Fibroblast of skin of right biceps (primary cell): ENCODE data around the gene PTPRJ.
A peak's percentile ranks its signal among the peaks of the same experiment; 100 is the strongest.
"Not testable (repeated sequence)": the region's sequence is repeated elsewhere in the genome, so short reads cannot be mapped to it uniquely, and the experiment has no call there.

ENCODE experiments used
- DNase-seq: peaks from one replicate; pipeline ENCODE4 v3.0.0-alpha.2; 2013

PTPRJ gene

DNA sequence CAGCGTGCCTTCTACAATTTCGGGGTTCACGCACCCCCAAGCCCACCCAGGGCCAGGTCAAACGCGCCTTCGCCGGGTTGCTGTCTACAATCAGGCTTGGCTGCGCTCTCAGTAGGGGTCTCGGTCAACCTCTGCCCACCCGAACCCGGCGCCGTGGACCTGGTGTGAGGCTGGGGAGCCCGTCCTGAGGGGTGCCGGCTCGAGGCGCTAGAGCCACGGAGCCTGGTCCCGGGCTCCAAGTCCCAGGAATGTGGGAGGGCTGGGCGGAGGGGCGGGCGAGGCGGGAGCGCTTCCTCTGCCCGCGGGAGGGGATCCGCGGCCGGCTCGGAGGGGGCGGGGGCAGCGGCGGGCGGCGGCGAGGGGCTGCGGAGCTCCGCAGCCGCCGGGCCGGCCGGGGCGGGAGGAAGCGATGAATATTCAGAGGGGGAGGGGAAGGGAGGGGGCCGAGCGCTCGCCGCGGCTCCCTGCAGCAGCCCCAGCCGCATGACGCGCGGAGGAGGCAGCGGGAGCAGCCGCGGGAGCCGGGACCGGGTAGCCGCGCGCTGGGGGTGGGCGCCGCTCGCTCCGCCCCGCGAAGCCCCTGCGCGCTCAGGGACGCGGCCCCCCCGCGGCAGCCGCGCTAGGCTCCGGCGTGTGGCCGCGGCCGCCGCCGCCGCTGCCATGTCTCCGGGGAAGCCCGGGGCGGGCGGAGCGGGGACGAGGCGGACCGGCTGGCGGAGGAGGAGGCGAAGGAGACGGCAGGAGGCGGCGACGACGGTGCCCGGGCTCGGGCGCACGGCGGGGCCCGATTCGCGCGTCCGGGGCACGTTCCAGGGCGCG lies at the start of gene PTPRJ:
Gene PTPRJ (plus strand): TSS at position 472 of the 819 bp plus-strand sequence. CDS start 354 bp downstream, outside the sequence.
- peak; percentile 65 for DNase-seq

DNA sequence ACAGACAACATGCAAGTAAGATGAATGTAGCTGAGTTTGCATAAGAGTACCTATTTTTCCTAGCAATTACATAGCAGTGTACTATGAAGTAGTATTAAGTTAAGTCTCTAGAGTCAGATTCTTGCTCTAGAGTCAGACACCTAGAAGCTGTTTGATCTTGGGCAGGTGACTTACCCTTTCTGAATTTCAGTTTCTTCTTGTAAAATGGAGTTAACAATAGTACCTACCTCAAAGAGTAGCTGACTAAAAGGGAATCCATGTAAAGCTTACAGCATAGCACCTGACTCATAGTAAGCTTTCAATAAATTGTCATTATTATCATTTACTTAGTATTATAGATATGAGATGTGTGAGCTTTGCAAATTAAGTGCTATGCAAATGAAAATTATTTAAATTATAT lies 47.8 kb upstream of the PTPRJ start:
- no peak for DNase-seq

GRCh38 chr11:47933797-47934196 lies 46.6 kb upstream of the PTPRJ start:
- DNase-seq = not testable (repeated sequence)

GRCh38 chr11:47938791-47939560 lies 41.4 kb upstream of the PTPRJ start:
- no peak for DNase-seq

DNA sequence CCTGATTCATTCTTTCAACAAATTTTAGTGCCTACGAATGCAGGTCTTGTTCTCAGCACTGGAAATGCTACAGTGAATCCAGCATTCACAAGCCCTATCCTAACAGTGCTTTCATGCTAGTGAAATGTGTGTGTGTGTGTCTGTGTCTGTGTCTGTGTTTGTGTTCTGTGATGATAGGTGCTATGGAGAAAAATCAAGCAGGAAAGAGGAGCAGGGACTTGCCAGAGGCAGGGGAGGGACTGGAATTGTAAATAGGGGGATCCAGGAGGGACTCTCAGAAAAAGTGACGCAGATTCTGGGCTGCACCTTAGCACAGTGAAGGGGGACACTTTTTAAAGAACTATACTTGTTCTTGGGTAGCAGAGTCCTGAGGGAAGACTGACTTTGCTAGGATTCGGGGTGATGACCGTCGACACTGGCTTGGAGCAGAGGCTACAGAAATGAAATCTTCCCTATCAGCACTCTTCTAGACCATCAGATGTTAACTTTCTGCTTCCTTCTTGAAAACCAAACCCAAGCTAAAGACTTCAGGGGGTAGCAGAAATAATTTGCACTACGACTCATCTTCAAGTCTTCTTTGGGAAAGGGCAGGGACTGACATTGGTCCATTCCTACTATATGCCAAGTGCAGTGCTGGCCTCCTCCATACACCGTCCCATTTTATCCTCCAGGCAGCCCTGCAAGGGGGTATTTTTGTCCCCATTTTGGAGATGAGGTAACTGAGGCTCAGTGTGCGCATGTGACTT lies 39.3 kb upstream of the PTPRJ start:
- peak; percentile 27 for DNase-seq

- no peak for DNase-seq
These were observed 38.3 kb upstream of the PTPRJ start for GRCh38 chr11:47941907-47942558.

DNA sequence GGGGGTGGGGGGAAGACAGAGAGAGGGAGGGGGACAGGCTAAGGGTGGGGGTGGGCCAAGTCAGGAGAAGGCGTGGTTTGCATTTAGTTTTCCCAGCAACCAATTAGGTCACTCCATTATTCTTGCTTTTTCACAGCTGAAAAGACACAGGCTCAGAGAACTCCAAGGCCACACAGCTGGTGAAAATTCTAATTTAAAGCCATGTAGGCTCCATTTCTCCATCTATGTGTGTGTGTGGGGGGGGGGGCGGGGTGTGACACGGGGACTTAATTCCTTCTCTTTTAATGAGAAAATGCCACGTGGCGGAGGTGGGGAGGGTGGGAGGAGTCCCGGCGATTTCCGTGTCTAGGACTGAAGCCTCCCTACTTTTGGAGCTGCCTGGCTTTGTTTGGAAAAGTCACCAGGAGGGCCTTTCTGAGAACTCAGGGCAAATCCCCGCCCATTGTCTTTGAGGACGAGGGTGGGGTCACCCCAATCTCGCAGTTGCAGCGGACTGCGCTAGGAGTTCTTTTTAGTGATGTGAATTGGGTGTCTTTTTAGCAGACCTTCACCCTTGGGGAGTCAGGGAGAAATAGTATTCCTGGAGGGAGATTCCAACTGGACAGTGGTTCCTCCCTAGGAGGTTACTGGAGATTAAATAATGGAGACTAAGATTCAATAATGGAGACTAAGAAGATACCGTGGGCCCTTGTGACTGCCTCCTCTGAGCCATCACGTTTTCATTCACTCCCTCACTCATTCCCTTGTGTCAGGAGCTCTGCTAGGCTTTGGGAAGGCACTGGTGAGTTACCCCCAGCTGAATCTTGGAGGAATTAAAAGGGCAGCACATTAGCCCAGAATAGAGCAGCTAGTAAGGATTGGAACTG lies 36.4 kb upstream of the PTPRJ start:
- DNase-seq = peak; percentile 49

GRCh38 chr11:47944632-47945031 lies 35.7 kb upstream of the PTPRJ start:
- peak; percentile 60 for DNase-seq

DNA sequence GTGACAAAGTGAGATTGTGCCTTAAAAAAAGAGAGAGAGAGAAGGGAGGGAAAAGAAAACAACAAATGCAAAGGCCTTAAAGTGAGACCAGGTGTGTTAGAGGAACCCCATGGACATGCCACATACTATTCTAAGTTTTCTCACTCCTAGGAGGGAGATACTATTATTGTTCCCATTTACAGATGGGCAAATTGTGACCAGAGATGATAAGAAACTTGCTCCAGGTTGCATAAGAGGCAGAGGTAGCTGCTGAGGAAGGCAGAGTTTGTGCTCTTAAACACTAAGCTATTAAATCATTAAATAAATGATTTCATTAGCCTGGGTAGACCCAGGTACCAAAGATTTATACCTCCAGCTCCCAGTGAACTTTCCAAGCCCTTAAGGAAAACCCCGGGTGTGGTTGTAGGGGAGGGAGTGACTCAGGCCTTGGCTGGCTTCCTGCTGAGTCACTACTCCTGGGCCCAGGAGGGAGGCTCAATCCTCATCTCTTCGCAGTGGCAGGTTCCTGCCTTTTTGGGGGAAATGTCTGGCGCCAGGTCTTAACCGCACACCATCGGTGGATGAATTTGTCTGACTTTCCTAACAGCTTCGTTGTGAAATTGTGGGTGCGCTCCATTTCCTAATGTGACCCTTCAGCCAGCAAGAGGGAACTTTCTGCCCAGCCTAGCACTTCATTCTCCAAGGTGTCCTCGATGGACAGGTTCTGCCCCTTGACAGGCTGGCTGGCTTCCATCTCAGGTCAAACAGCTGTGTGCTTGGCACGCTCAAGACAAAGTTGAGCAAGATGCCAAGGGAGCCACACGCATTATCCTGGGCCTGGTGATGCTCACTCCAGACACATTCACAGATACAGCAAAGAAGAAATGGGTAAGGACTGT lies 33.4 kb upstream of the PTPRJ start:
- peak; percentile 96 for DNase-seq

DNA sequence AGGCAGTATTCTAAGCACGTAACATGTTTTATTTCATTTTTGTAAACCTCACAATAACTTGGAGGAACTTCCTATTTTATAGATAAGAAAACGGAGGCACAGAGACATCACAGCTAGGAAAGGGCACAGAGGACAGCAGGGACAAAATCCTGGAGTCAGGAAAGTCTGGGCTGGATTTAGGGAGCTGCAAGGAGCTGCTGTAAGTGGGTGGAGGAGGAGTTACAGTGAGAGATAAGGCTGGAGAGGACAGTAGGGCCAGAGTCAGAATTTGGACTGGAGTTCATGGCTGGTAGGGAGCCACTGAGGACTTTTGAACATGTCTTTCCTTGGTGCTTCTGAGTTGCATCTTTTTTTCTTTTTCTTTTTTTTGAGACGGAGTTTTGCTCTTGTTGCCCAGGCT lies 32.2 kb upstream of the PTPRJ start:
- peak; percentile 15 for DNase-seq

DNA sequence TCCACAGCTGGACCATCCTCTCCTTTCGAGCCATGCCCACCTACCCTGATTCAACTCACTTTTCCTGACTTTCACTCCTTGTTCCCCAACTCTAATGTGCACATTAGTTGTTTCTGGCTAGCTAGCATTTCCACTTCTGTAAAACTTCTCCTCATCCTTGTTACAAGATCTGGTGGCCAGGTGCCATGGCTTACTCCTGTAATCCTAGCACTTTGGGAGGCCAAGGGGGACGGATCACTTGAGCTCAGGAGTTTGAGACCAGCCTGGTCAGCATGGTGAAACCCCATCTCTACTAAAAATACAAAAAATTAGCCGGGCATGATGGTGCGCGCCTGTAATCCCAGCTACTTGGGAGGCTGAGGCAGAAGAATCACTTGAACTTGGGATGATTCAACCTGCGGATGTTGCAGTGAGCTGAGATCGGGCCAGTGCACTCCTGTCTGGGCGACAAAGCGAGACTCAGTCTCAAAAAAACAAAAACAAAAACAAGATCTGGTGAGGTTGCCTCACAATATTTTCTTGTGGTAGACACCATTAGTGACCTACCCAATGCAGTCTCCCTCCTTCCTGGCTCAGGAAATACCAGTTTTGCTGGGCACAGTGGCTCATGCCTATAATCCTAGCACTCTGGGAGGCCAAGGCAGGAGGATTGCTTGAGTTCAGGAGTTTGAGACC lies 31.2 kb upstream of the PTPRJ start:
- not testable (repeated sequence) for DNase-seq

GRCh38 chr11:47950396-47950795 lies 30.0 kb upstream of the PTPRJ start:
- DNase-seq = peak; percentile 63

- not testable (repeated sequence) for DNase-seq
These were observed 28.9 kb upstream of the PTPRJ start for GRCh38 chr11:47951504-47951903.

DNA sequence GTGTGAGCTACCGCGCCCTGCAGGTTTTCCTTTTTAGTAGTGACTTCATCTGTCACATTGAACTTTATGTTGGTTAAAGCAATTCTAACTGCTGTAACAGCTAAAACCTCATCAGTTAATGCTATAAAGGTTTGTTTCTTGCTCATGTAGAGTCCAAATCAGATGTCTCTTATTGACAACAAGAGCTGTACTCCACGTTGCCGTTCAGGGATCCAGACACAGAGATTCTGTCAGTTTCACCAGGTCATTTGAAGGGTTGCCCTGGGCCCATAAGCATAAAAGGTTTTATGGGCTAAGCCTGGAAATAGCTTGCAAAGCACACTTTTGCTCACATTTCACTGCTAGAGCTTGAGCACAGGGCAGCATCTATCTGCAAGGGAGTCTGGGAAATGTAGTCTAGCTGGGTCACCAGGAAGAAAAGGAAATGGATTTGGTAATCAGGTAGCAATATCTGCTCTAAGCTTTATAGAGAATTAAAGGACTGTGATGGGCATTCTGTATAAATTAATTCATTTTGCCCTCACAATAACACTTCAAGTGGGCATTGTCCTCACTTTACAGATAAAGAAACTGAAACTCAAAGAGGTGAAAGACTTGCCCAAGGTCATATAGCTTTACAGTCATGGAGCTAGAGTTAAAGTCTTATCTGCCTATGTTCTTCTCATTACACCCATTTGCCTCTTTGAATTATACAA lies 25.2 kb upstream of the PTPRJ start:
- no peak for DNase-seq

DNA sequence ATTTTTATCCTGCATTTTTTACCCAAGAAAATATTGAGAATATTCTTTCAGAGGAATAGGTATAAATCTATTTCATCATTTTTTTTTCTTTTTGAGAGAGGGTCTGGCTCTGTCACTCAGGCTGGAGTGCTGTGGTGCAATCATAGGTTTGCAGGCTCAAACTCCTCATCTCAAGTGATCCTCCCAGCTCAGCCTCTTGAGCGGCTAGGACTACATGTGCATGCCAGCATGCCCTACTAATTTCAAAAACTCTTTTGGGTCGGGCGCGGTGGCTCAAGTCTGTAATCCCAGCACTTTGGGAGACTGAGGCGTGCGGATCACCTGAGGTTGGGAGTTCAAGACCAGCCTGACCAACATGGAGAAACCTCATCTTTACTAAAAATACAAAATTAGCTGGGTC lies 20.3 kb upstream of the PTPRJ start:
- no peak for DNase-seq

DNA sequence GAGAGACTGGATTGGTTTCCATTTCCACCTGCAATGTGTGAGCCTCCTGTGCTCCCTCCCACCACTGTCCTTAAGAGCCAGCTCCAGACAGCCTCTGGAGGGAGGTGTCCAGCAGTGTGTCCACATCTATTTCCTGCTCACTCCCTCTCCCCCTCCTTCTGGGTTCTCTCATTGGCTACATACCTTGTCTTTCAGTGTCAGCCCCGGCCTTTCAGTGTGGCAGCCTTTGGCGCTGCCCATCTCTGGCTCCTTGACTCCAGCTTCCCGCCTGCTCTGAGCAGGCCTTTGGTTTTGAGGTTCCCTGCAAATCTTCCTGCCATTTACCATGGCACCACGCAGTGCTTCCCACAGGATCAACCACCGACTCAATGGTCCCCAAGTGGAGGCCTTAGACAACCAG lies 19.0 kb upstream of the PTPRJ start:
- DNase-seq = no peak

- DNase-seq = no peak
These were observed 15.8 kb upstream of the PTPRJ start for GRCh38 chr11:47964546-47964945.

GRCh38 chr11:47967577-47968525 lies 12.5 kb upstream of the PTPRJ start:
- peak; percentile 76 for DNase-seq
